ENCODE measurements around the gene FAM131B.
A peak's percentile ranks its signal among the peaks of the same experiment; 100 is the strongest.
"Not testable (repeated sequence)": the region's sequence is repeated elsewhere in the genome, so short reads cannot be mapped to it uniquely, and the experiment has no call there.

Gene FAM131B

DNA sequence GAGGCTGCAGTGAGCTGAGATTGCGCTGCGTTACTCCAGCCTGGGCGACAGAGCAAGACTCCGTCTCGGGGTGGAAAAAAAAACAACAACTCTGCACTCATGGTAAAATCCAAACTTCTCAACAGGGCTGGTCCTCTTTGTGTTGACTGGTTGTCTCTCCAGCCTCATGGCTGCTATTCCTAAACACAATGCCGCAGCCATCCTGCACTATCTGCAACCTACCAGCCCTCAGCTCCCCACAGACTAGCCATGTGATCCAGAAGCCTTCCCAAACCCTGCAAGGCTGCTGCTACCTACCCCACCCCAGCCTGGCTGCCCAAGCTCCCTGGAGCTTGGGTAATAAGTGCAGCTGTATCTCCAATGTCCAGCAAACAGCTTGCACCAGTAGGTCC, 30.4 kb upstream of the FAM131B start:
- Histone ChIP-seq H3K4me3 (ENCODE audit: low read depth in 1 of 2, low read length in 1 of 2) (no peak overlapping the region), H3K4me1 (ENCODE audit: control insufficient read depth in 1 of 2, insufficient read depth in 1 of 2, low read depth in 1 of 2, low read length in 1 of 2) (peaks cover 11 to 21% of the 10 kb centered on the region in 2 experiments), H3K27ac (peak overlapping the region; percentile 51), H3K27me3 (no peaks in the 10 kb centered on the region), H3K36me3 (peaks cover 82% of the 10 kb centered on the region), H3K9me3 (peaks cover 2% of the 10 kb centered on the region)
- no peak for TF ChIP-seq CTCF (IDR thresholded peaks at IDR 0.05)

- not testable (repeated sequence) for H3K9me3 ChIP-seq; H3K27me3 ChIP-seq; H3K4me3 ChIP-seq (ENCODE audit: low read depth in 1 of 2, low read length in 1 of 2)
- Histone ChIP-seq H3K4me1 (ENCODE audit: control insufficient read depth in 1 of 2, insufficient read depth in 1 of 2, low read depth in 1 of 2, low read length in 1 of 2) (peaks cover 15 to 25% of the 10 kb centered on the region in 2 experiments), H3K36me3 (peaks cover 86% of the 10 kb centered on the region), H3K27ac (peak overlapping the region; percentile 51)
Measured at GRCh38 chr7:143392427-143392826, 29.9 kb upstream of the FAM131B start.

- H3K4me1 ChIP-seq (ENCODE audit: control insufficient read depth in 1 of 2, insufficient read depth in 1 of 2, low read depth in 1 of 2, low read length in 1 of 2), result peaks cover 22 to 32% of the 10 kb centered on the region in 2 experiments
- no peak overlapping the region for H3K4me3 ChIP-seq (ENCODE audit: low read depth in 1 of 2, low read length in 1 of 2)
- no peak for TF ChIP-seq CTCF (IDR thresholded peaks at IDR 0.05)
- H3K36me3 ChIP-seq, result peaks cover 93% of the 10 kb centered on the region
- peak overlapping the region; percentile 51 for H3K27ac ChIP-seq
- H3K9me3 ChIP-seq, result peaks cover 2% of the 10 kb centered on the region
- no peaks in the 10 kb centered on the region for H3K27me3 ChIP-seq
Measured at GRCh38 chr7:143391462-143392404, 29.2 kb upstream of the FAM131B start.

DNA sequence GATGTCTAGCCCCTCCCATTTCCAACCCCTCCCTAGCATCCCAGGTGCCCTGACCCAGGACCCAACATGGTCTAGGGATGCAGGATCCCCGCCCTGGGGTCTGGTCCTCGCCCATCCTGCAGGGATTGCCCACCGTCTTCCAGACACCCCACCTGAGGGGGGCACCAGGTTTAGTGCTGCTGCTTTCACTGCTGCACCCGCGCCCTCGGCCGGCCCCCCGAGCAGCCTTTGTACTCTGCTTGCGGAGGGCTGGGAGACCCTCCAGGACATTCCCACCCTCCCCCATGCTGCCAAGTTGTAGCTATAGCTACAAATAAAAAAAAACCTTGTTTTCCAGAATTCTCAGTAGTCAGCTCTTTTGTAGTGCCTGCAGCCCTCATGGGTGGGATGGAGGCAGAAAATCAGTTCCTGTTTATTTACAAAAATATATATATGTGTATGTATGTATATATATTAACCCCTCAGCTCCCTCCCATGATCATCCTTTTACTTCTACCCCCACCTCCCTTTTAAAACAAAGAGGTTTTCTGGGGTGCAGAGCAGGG, 28.3 kb upstream of the FAM131B start:
- TF ChIP-seq CTCF (IDR thresholded peaks at IDR 0.05), result no peak
- Histone ChIP-seq H3K36me3 (peaks cover 97% of the 10 kb centered on the region), H3K9me3 (peaks cover 2% of the 10 kb centered on the region), H3K4me3 (ENCODE audit: low read depth in 1 of 2, low read length in 1 of 2) (no peak overlapping the region), H3K27ac (peak overlapping the region; percentile 97), H3K27me3 (no peaks in the 10 kb centered on the region), H3K4me1 (ENCODE audit: control insufficient read depth in 1 of 2, insufficient read depth in 1 of 2, low read depth in 1 of 2, low read length in 1 of 2) (peaks cover 31 to 41% of the 10 kb centered on the region in 2 experiments)

DNA sequence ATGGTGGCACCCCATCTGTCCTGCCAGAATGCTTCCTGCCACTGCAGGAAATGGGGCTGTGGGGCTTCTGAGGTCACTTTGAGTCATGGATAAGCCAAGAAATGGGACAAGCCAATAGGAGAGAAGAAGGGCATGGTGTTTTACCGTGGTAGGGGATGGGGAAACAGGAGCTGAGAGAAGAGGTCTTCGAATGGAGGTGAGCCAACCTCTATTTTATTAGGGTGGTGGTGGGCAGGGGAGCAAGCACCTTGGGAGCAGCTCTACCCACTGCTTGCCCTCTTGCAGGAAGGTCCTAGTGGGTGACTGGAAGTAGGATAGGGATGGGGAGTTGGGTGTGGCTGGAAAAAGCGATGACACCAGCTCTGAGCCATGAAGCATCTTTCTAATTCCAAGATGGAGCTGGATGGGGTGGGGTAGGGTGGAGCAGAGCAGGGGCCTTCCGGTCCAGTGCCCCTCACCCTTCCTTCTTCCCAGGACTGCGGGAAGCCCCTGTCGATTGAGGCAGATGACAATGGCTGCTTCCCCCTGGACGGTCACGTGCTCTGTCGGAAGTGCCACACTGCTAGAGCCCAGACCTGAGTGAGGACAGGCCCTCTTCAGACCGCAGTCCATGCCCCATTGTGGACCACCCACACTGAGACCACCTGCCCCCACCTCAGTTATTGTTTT, 27.7 kb upstream of the FAM131B start:
- Histone ChIP-seq H3K36me3 (peaks cover 98% of the 10 kb centered on the region), H3K27me3 (no peaks in the 10 kb centered on the region), H3K27ac (peak overlapping the region; percentile 97), H3K9me3 (peaks cover 2% of the 10 kb centered on the region), H3K4me1 (ENCODE audit: control insufficient read depth in 1 of 2, insufficient read depth in 1 of 2, low read depth in 1 of 2, low read length in 1 of 2) (peaks cover 37 to 47% of the 10 kb centered on the region in 2 experiments), H3K4me3 (ENCODE audit: low read depth in 1 of 2, low read length in 1 of 2) (no peak overlapping the region)
- no peak for TF ChIP-seq CTCF (IDR thresholded peaks at IDR 0.05)
